Endothelial cell of umbilical vein (primary cell): Measurements from ENCODE around the gene C2CD3. TPM values are rescaled to one million over a fixed set of nuclear protein-coding genes. Genes with fewer than 3 reads are reported as not detected.

Experiments used
- BruUV-seq: library from RNA; stranded (reverse); fragments of 400-500 nt; replicated peaks from 2 replicates; lab custom pipeline; 2021; lab: Mats Ljungman, UMichigan
- CTCF ChIA-PET: fragments of 300-600, 350-600 bp; sonication (Branson Sonifier 250); formaldehyde crosslinking; loops from one replicate; lab custom pipeline; 2021; ENCODE audit warnings: antibody characterized with exemption, inconsistent platforms; lab: Charles Lee
- POLR2A ChIA-PET: fragments of 300-600, 350-600 bp; sonication (Branson Sonifier 250); formaldehyde crosslinking; loops from one replicate; lab custom pipeline; 2021; ENCODE audit warnings: antibody characterized with exemption, inconsistent platforms; lab: Charles Lee
- DNase-seq: peaks from one replicate; pipeline ENCODE4 v3.0.0-alpha.2; 2011; ENCODE audit warnings: low read depth, low spot score
- FAIRE-seq: peaks from 2 replicates; lab custom pipeline; 2011; peaks lifted over from hg19 to GRCh38; lab: Jason Lieb, UNC
- H2AFZ ChIP-seq: 2 replicates; pipeline ENCODE4 v1.6.0; 2012; ENCODE audit warnings: low read depth, low read length, control low read depth, inconsistent platforms
- H3K27ac ChIP-seq: 2 replicates; pipeline ENCODE4 v1.5.1; 2011; ENCODE audit warnings: low read depth, mild to moderate bottlenecking, control low read depth, low read length, moderate library complexity; ENCODE audit not compliant: insufficient read depth
- H3K27me3 ChIP-seq, 2 experiments: 2 replicates each; pipeline versions ENCODE4 v1.6.0 to v1.6.1; 2011; ENCODE audit warnings: low read length in 2 of 2, mixed read lengths in 1 of 2; ENCODE audit not compliant: control insufficient read depth in 2 of 2, insufficient read depth in 2 of 2
- H3K36me3 ChIP-seq, 2 experiments: 2 replicates in 1 of 2; 3 replicates in 1 of 2; pipeline ENCODE4 v1.5.1; 2011; ENCODE audit warnings: low read length in 2 of 2, mild to moderate bottlenecking in 1 of 2, moderate library complexity in 1 of 2; ENCODE audit not compliant: control insufficient read depth in 2 of 2, insufficient read depth in 2 of 2; ENCODE audit errors: extremely low read depth in 1 of 2
- H3K4me1 ChIP-seq: 3 replicates; pipeline ENCODE4 v1.5.1; 2011; ENCODE audit warnings: mild to moderate bottlenecking, low read length; ENCODE audit not compliant: control insufficient read depth, insufficient read depth; ENCODE audit errors: extremely low read depth
- H3K4me2 ChIP-seq: 2 replicates; pipeline ENCODE4 v1.6.1; 2011; ENCODE audit warnings: low read length, control low read depth, mixed read lengths; ENCODE audit not compliant: insufficient read depth
- H3K4me3 ChIP-seq, 3 experiments: fragments of 200-600 bp in 1 of 3; sonication (generic), shearing (Covaris generic) in 1 of 3; replicated peaks in 1 of 3; 2 replicates each; pipeline ENCODE4 v1.5.1; 2011 to 2016; ENCODE audit warnings: control low read depth in 3 of 3, low read length in 3 of 3, mild to moderate bottlenecking in 2 of 3, inconsistent platforms in 1 of 3, low read depth in 1 of 3, moderate library complexity in 1 of 3; ENCODE audit not compliant: insufficient read depth in 1 of 3
- H3K79me2 ChIP-seq: 2 replicates; pipeline ENCODE4 v1.6.0; 2012; ENCODE audit warnings: low read length, inconsistent platforms; ENCODE audit not compliant: control insufficient read depth, insufficient read depth
- H3K9ac ChIP-seq: replicated peaks from 2 replicates; pipeline ENCODE3; 2011; ENCODE audit warnings: low read length, control low read depth; ENCODE audit not compliant: insufficient read depth; ENCODE audit errors: extremely low read depth
- H3K9me1 ChIP-seq: replicated peaks from 3 replicates; pipeline ENCODE4 v1.6.0; 2011; ENCODE audit warnings: mild to moderate bottlenecking, low read length; ENCODE audit not compliant: control insufficient read depth, insufficient read depth; ENCODE audit errors: extremely low read depth
- H3K9me3 ChIP-seq: replicated peaks from 2 replicates; pipeline ENCODE4 v1.5.1; 2012; ENCODE audit warnings: low read length, inconsistent platforms; ENCODE audit not compliant: control insufficient read depth, insufficient read depth
- H4K20me1 ChIP-seq: replicated peaks from 2 replicates; pipeline ENCODE3; 2011; ENCODE audit warnings: mild to moderate bottlenecking, low read length; ENCODE audit not compliant: control insufficient read depth, insufficient read depth; ENCODE audit errors: extremely low read depth
- JUN ChIP-seq: IDR thresholded peaks from 2 replicates; pipeline ENCODE4 v1.6.1; 2011; ENCODE audit warnings: borderline replicate concordance, low read depth; ENCODE audit not compliant: insufficient read length, insufficient read depth
- MAX ChIP-seq: IDR thresholded peaks from 2 replicates; pipeline ENCODE4 v1.6.1; 2011; ENCODE audit not compliant: insufficient read depth, insufficient read length
- MYC ChIP-seq: IDR thresholded peaks from one replicate; pipeline ENCODE4 v1.6.1; 2011; ENCODE audit warnings: mild to moderate bottlenecking, low read depth, low read length
- POLR2A ChIP-seq: IDR thresholded peaks from 2 replicates; pipeline ENCODE4 v1.6.1; 2012; ENCODE audit warnings: low read depth, mild to moderate bottlenecking, control low read depth, low read length
- POLR2AphosphoS5 ChIP-seq: IDR thresholded peaks from 2 replicates; pipeline ENCODE4 v1.6.1; 2012; ENCODE audit warnings: low read depth, mild to moderate bottlenecking, control low read depth, low read length, moderate library complexity; ENCODE audit not compliant: insufficient read depth
- dilution Hi-C: fragments of 300-500 bp; cut with MboI; formaldehyde crosslinking; loops from one replicate; pipeline ENCODE4 v1.15.0; 2019; ENCODE audit warnings: low sequenced_read_pairs; ENCODE audit not compliant: extremely low pct_ligation_motif_present
- intact Hi-C: fragments of 100-400 bp; cut with micrococcal nuclease; formaldehyde crosslinking; loops from one replicate; pipeline ENCODE4 v1.10.0; 2022
- polyA plus RNA-seq, 4 experiments: library from polyadenylated mRNA; depleted of rRNA in 3 of 4; stranded (reverse) in 3 of 4; unstranded in 1 of 4; fragments of >200 nt; gene quantifications; 2 replicates each; pipeline versions ENCODE4 v1.2.1 to v1.2.3, GENCODE V29; 2011 to 2012; ENCODE audit warnings: missing spikeins in 1 of 4
- small RNA-seq: library from RNA; depleted of rRNA; stranded (forward); fragments of <200 nt; gene quantifications from one replicate; pipeline ENCODE3, GENCODE V24; 2012; ENCODE audit warnings: low replicate concordance, low read depth; ENCODE audit not compliant: insufficient read depth, insufficient read length
- total RNA-seq: library from RNA; stranded (reverse); gene quantifications from 2 replicates; pipeline ENCODE4 v1.2.3, GENCODE V29; 2021
- TF ChIP-seq, protein P1 (sequence below), 2 donors: IDR thresholded peaks; 1 replicate in 1 of 2; 2 replicates in 1 of 2; pipeline ENCODE4 v1.5.1; 2011; ENCODE audit warnings: low read length in 2 of 2, mild to moderate bottlenecking in 2 of 2, moderate library complexity in 2 of 2, control low read depth in 1 of 2, inconsistent platforms in 1 of 2, low read depth in 1 of 2; ENCODE audit not compliant: insufficient read depth in 1 of 2; ENCODE audit errors: extremely low read depth in 1 of 2

Gene C2CD3
- total and polyA plus RNA-seq, 2 donors (not counting 3 experiments of a cell fraction or from before 2014, with no cell fraction given): 12.9 to 36.6 TPM

DNA sequence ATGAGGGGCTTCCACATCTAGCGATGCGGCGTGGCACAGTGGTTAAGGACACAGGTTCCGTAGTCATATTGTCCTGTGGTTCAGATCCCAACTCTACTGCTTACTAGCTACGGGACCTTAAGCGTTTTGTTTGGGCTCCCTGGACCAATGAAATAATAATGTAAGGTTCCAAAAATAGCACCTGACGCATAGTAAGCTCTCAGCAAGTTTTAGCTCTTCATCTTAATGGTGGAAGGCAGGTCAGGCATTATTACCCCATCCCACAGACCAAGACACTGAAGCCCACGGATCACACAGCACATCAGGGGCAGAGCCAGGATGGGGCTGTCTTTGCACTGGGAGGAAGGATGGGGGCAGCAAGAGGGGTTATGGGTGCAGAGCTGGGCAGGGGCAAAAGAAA, 206.9 kb downstream of the C2CD3 start:
- TF ChIP-seq JUN (no peak), MAX (no peak), POLR2A (no peak), POLR2AphosphoS5 (no peak), MYC (no peak)
- TF ChIP-seq, protein P1, sequence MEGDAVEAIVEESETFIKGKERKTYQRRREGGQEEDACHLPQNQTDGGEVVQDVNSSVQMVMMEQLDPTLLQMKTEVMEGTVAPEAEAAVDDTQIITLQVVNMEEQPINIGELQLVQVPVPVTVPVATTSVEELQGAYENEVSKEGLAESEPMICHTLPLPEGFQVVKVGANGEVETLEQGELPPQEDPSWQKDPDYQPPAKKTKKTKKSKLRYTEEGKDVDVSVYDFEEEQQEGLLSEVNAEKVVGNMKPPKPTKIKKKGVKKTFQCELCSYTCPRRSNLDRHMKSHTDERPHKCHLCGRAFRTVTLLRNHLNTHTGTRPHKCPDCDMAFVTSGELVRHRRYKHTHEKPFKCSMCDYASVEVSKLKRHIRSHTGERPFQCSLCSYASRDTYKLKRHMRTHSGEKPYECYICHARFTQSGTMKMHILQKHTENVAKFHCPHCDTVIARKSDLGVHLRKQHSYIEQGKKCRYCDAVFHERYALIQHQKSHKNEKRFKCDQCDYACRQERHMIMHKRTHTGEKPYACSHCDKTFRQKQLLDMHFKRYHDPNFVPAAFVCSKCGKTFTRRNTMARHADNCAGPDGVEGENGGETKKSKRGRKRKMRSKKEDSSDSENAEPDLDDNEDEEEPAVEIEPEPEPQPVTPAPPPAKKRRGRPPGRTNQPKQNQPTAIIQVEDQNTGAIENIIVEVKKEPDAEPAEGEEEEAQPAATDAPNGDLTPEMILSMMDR (IDR thresholded peaks at IDR 0.05; ENCODE audit: extremely low read depth in 1 of 2, insufficient read depth in 1 of 2, low read depth in 1 of 2, low read length in 2 of 2): no peak
- H3K9me1 ChIP-seq: no peaks in the 10 kb centered on the region
- no peaks in the 10 kb centered on the region for H3K79me2 ChIP-seq
- no peak overlapping the region for H3K9ac ChIP-seq
- no peak overlapping the region for H3K4me2 ChIP-seq
- CTCF ChIA-PET: interaction anchor here (0.6 to 3.2 kb wide), 13 partner anchors 8 to 489 kb away, joined by 3 to 30 read pairs (median 4); partner anchors contain the start of genes C2CD3, PPME1 and UCP2
- H3K9me3 ChIP-seq: no peaks in the 10 kb centered on the region
- peaks cover 0 to 2% of the 10 kb centered on the region in 2 experiments for H3K27me3 ChIP-seq
- DNase-seq: no peak
- POLR2A ChIA-PET: no interaction called here
- no peak for FAIRE-seq
- no peak overlapping the region for H2AFZ ChIP-seq
- H4K20me1 ChIP-seq: no peaks in the 10 kb centered on the region
- H3K36me3 ChIP-seq: no peaks in the 10 kb centered on the region
- H3K4me1 ChIP-seq: no peaks in the 10 kb centered on the region
- intact Hi-C loops: loop anchor here (1.0 to 10.0 kb wide), 8 partner anchors 19 to 608 kb away; partner anchors contain the start of genes C2CD3, PPME1 and UCP2
- H3K27ac ChIP-seq: no peak overlapping the region
- no peak overlapping the region for H3K4me3 ChIP-seq
- dilution Hi-C loops: no loop called here
- BruUV-seq: no TSS peak

Small RNAs within 50 kb of the gene (small RNA-seq; reads per million reads assigned to genes)
- gene AP002392.1: not detected

Other genes with a start within 250 kb of the C2CD3 start
- gene DNAJB13, start 220.0 kb downstream of the C2CD3 start, total RNA-seq: 0.46 TPM in 1 of 2 replicates, not detected in the other
- 0.07 TPM in 1 of 2 replicates, not detected in the other for gene DNAJB13, start 220.0 kb downstream of the C2CD3 start, polyA plus RNA-seq
- gene UCP2, start 188.2 kb downstream of the C2CD3 start, total RNA-seq: 12.1 and 16.5 TPM in 2 replicates
- gene UCP2, start 188.2 kb downstream of the C2CD3 start, polyA plus RNA-seq: 21.4 and 24.0 TPM in 2 replicates
- 1.3 and 1.4 TPM in 2 replicates for gene UCP3, start 161.9 kb downstream of the C2CD3 start, total RNA-seq
- 1.1 and 1.4 TPM in 2 replicates for gene UCP3, start 161.9 kb downstream of the C2CD3 start, polyA plus RNA-seq
- 35.0 and 37.2 TPM in 2 replicates for gene PPME1, start 287 bp upstream of the C2CD3 start, total RNA-seq
- 49.9 and 56.6 TPM in 2 replicates for gene PPME1, start 287 bp upstream of the C2CD3 start, polyA plus RNA-seq
- 15.0 and 26.9 TPM in 2 replicates for gene P4HA3, start 140.6 kb upstream of the C2CD3 start, total RNA-seq
- gene P4HA3, start 140.6 kb upstream of the C2CD3 start, polyA plus RNA-seq: 34.1 and 40.0 TPM in 2 replicates
- 24.7 and 31.4 TPM in 2 replicates for gene PGM2L1, start 227.4 kb upstream of the C2CD3 start, total RNA-seq
- 7.6 and 7.9 TPM in 2 replicates for gene PGM2L1, start 227.4 kb upstream of the C2CD3 start, polyA plus RNA-seq